Upper lobe of left lung (tissue), 6 donors: ENCODE data around the gene SPIRE2. TPM values are rescaled to one million over a fixed set of nuclear protein-coding genes. Genes with fewer than 3 reads are reported as not detected.

Experiments
- ATAC-seq, 2 donors: fragments of 200-7000 bp; cut with Tn5 transposase; one replicate each; pipeline ENCODE4 v1.9.1; 2022; ENCODE audit warnings: mild to moderate bottlenecking in 2 of 2, moderate library complexity in 2 of 2; ENCODE audit not compliant: low FRiP score in 2 of 2
- DNase-seq, 2 donors: peaks; one replicate each; pipeline ENCODE4 v3.0.0-alpha.2; 2019 to 2020
- H3K27ac ChIP-seq, 4 donors: fragments of 200-600 bp; sonication (generic); one replicate each; pipeline ENCODE4 v1.5.1; 2016 to 2019
- H3K27me3 ChIP-seq, 4 donors: fragments of 200-600 bp; sonication (generic); one replicate each; pipeline ENCODE4 v1.5.1; 2017 to 2019
- H3K36me3 ChIP-seq, 4 donors: fragments of 200-600 bp; sonication (generic); one replicate each; pipeline ENCODE4 v1.5.1; 2016 to 2019
- H3K4me1 ChIP-seq, 4 donors: fragments of 200-600 bp; sonication (generic); one replicate each; pipeline ENCODE4 v1.5.1; 2018 to 2019
- H3K4me3 ChIP-seq, 4 donors: fragments of 200-600 bp; sonication (generic); one replicate each; pipeline ENCODE4 v1.5.1; 2017 to 2019; ENCODE audit warnings: mild to moderate bottlenecking in 2 of 4, moderate library complexity in 1 of 4
- H3K9me3 ChIP-seq, 4 donors: fragments of 200-600 bp; sonication (generic); one replicate each; pipeline ENCODE4 v1.5.1; 2018 to 2019
- CTCF ChIP-seq, 6 experiments: fragments of 450-650 bp in 4 of 6; fragments of 200-600 bp in 2 of 6; sonication (generic) in 2 of 6; IDR thresholded peaks; one replicate each; pipeline ENCODE4 v1.5.1; 2016 to 2019; ENCODE audit warnings: antibody characterized with exemption in 6 of 6
- EP300 ChIP-seq, 4 donors: sonication (generic); formaldehyde crosslinking; IDR thresholded peaks; one replicate each; pipeline ENCODE4 v1.5.1; 2017; ENCODE audit warnings: antibody characterized with exemption in 4 of 4, control low read depth in 2 of 4
- POLR2A ChIP-seq, 4 donors: fragments of 450-650 bp; IDR thresholded peaks; one replicate each; pipeline ENCODE4 v1.5.1; 2016 to 2017; ENCODE audit warnings: antibody characterized with exemption in 4 of 4, mild to moderate bottlenecking in 2 of 4
- POLR2AphosphoS5 ChIP-seq, 2 donors: sonication (generic); formaldehyde crosslinking; IDR thresholded peaks; one replicate each; pipeline ENCODE4 v1.5.1; 2017; ENCODE audit warnings: antibody characterized with exemption in 2 of 2
- whole genome bisulfite sequencing, 2 donors: methylation state at CpG; one replicate each; pipeline ENCODE4 v1.1.5; 2017 to 2018; 5-methylcytosine and 5-hydroxymethylcytosine counted together
- total RNA-seq, 6 donors: library from RNA; depleted of rRNA in 4 of 6; stranded (reverse); fragments of >200 nt in 4 of 6; gene quantifications; one replicate each; pipeline versions ENCODE4 v1.1.0 to v1.2.1, GENCODE V29; 2016 to 2021
- donor health status: DM: no; HTN: no; CAD: no; lungs with moderate emphysema.
- donor health status: DM: no; HTN: yes; CAD: no; lungs with severe emphysema.

SPIRE2 gene
- total RNA-seq, 6 donors from 2014 or later: 6.1 to 52.4 (median 14.7) TPM

- no peaks in the 10 kb centered on the region for H3K27me3 ChIP-seq
- peaks cover 8 to 20% (median 14%) of the 10 kb centered on the region in 4 donors for H3K4me1 ChIP-seq
- no peaks in the 10 kb centered on the region for H3K9me3 ChIP-seq
- DNase-seq: peak in 1 of 2 donors; percentile 72
- no peak overlapping the region for H3K4me3 ChIP-seq
- no peak for ATAC-seq
- no peaks in the 10 kb centered on the region for H3K36me3 ChIP-seq
- WGBS, 2 donors: 92 to 95% methylated on average over 7 to 25 of the region's 25 CpGs
- TF ChIP-seq CTCF (IDR thresholded peaks at IDR 0.05) (no peak), POLR2AphosphoS5 (IDR thresholded peaks at IDR 0.05) (no peak), EP300 (IDR thresholded peaks at IDR 0.05) (no peak), POLR2A (IDR thresholded peaks at IDR 0.05) (no peak)
- no peak overlapping the region for H3K27ac ChIP-seq
Observed at GRCh38 chr16:89858973-89859614, 30.8 kb downstream of the SPIRE2 start.

DNA sequence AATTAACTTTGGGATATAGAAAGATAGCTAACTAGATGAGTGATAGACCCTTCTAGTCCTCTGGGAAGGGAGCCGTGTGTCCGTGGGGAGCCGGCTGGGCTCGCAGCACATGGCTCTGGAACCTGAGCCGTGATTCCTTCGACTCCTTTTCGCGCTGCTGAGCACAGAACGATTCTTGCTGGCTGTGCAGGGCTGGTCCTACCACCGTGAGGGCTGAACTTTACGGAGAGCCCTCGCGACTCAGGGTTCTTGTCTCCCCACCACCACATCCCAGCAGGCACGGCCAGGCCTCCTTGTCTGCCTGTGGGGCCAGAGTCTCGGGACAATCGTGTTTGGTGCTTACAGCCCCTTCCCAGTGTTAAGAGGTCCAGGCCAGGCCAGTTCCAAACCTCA lies 31.3 kb downstream of the SPIRE2 start:
- Histone ChIP-seq H3K4me3 (no peak overlapping the region), H3K27me3 (no peaks in the 10 kb centered on the region), H3K36me3 (no peaks in the 10 kb centered on the region), H3K9me3 (no peaks in the 10 kb centered on the region), H3K27ac (no peak overlapping the region), H3K4me1 (peaks cover 13 to 25% (median 19%) of the 10 kb centered on the region in 4 donors)
- no peak for DNase-seq
- TF ChIP-seq EP300 (IDR thresholded peaks at IDR 0.05) (no peak), POLR2AphosphoS5 (IDR thresholded peaks at IDR 0.05) (no peak), CTCF (IDR thresholded peaks at IDR 0.05) (no peak), POLR2A (IDR thresholded peaks at IDR 0.05) (no peak)
- 90 to 91% methylated on average over 16 of the region's 16 CpGs for WGBS, 2 donors
- ATAC-seq: no peak

DNA sequence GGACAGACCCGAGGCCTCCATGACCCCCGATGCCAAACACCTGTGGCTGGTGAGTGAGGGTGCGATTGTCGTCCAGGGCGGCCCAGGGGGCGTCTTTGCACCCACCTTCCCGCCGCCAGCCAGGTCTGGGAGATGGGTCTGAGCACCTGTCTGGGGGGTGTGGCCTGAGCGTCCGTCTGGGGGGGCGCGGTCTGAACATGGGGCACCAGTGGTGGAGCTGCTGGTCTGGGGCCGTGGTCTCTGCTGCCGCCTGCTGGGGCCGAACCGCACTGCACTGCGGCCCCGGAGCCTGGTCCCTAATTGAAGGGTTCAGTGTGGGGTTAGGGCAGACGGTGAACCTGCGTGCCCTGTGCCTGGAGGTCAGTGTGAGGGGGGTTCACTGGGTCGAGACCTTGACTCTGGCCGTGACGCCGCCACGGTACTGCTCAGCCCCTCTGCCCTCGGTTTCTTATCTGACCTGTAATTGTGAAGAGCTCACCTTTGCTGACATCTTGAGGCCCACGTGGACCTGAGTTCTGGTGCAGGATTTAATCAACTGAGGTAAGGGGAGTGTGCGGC lies 32.6 kb downstream of the SPIRE2 start:
- Histone ChIP-seq H3K4me3 (no peak overlapping the region), H3K27me3 (no peaks in the 10 kb centered on the region), H3K9me3 (no peaks in the 10 kb centered on the region), H3K4me1 (peaks cover 16 to 26% (median 21%) of the 10 kb centered on the region in 4 donors), H3K36me3 (no peaks in the 10 kb centered on the region), H3K27ac (no peak overlapping the region)
- DNase-seq: peak; percentile 70 to 96
- TF ChIP-seq EP300 (IDR thresholded peaks at IDR 0.05): no peak
- TF ChIP-seq CTCF (IDR thresholded peaks at IDR 0.05): peak; percentile 93 to 98 (median 97)
- WGBS, 2 donors: 10 to 59% methylated on average over 11 to 16 of the region's 28 CpGs
- peak; percentile 87 to 89 for ATAC-seq

DNA sequence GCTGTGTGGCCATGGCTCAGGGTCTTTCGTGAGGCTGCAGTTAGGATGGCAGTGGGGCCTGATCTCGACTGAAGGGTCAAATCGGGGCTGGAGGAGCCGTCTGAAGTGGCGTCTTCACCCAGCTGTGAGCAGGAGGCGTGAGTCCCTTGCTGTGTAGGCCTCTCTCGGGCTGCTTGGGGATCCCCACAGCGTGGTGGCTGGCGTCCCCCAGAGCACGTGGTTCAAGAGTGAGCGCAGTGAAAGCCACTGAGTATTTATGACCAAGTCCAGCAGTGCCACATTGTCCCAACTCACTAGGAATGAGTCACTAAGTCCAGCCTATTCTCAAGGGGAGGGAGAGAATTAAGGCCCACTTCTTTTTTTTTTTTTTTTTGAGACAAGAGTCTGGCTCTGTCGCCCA lies 33.4 kb downstream of the SPIRE2 start:
- Histone ChIP-seq H3K36me3 (no peaks in the 10 kb centered on the region), H3K27ac (no peak overlapping the region), H3K4me3 (no peak overlapping the region), H3K4me1 (peaks cover 16 to 26% (median 21%) of the 10 kb centered on the region in 4 donors), H3K9me3 (no peaks in the 10 kb centered on the region), H3K27me3 (no peaks in the 10 kb centered on the region)
- DNase-seq (no peak), ATAC-seq (no peak)
- WGBS, 2 donors: 89 to 95% methylated on average over 8 to 12 of the region's 12 CpGs
- TF ChIP-seq POLR2A (IDR thresholded peaks at IDR 0.05) (no peak), CTCF (IDR thresholded peaks at IDR 0.05) (no peak), POLR2AphosphoS5 (IDR thresholded peaks at IDR 0.05) (no peak), EP300 (IDR thresholded peaks at IDR 0.05) (no peak)

DNA sequence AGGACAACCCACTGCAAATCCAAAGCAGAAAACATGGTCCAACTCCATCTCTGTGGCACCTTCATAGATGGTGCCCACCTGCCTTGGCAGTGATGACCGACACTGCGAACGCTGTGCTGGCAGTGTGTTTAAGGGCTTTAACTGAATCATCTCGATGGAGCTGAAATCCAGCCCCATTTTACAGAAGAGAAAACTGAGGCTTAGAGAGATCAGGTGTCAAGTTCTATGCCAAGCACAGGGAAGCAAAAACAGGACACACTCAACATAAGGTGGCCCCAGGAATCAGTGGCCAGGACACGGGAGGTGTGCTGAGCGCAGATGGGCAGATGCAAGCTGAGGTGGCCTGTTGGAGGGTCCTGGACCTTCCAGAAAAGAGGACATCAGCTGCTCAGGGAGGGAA lies 34.5 kb downstream of the SPIRE2 start:
- ATAC-seq (no peak), DNase-seq (no peak)
- WGBS, 2 donors: 93% methylated on average over 6 of the region's 6 CpGs
- peaks cover 16 to 26% (median 21%) of the 10 kb centered on the region in 4 donors for H3K4me1 ChIP-seq
- no peak overlapping the region for H3K4me3 ChIP-seq
- TF ChIP-seq POLR2AphosphoS5 (IDR thresholded peaks at IDR 0.05): no peak
- TF ChIP-seq POLR2A (IDR thresholded peaks at IDR 0.05): no peak
- no peak for TF ChIP-seq CTCF (IDR thresholded peaks at IDR 0.05)
- no peak for TF ChIP-seq EP300 (IDR thresholded peaks at IDR 0.05)
- no peaks in the 10 kb centered on the region for H3K36me3 ChIP-seq
- H3K9me3 ChIP-seq: peaks cover 0 to 3% (median 1%) of the 10 kb centered on the region in 4 donors
- no peaks in the 10 kb centered on the region for H3K27me3 ChIP-seq
- H3K27ac ChIP-seq: peak overlapping the region; percentile 74 to 85 (median 78)
